Upper lobe of right lung (tissue), 1 donor: ENCODE measurements around the gene SLC4A5. TPM values are rescaled to one million over a fixed set of nuclear protein-coding genes. Genes with fewer than 3 reads are reported as not detected.
"Not testable (repeated sequence)": the region's sequence is repeated elsewhere in the genome, so short reads cannot be mapped to it uniquely, and the experiment has no call there.

Source experiments
- ATAC-seq: fragments of 200-7000 bp; cut with Tn5 transposase; one replicate; pipeline ENCODE4 v1.9.1; 2020; ENCODE audit warnings: mild to moderate bottlenecking, moderate library complexity
- DNase-seq: peaks from one replicate; pipeline ENCODE4 v3.0.0-alpha.2; 2020
- H3K27ac ChIP-seq: fragments of 200-600 bp; one replicate; pipeline ENCODE4 v1.8.0; 2022
- H3K27me3 ChIP-seq: fragments of 200-600 bp; one replicate; pipeline ENCODE4 v1.8.0; 2022; ENCODE audit warnings: mild to moderate bottlenecking
- H3K36me3 ChIP-seq: fragments of 200-600 bp; one replicate; pipeline ENCODE4 v1.8.0; 2022
- H3K4me1 ChIP-seq: fragments of 200-600 bp; one replicate; pipeline ENCODE4 v1.8.0; 2022
- H3K4me3 ChIP-seq: fragments of 200-600 bp; one replicate; pipeline ENCODE4 v1.8.0; 2022; ENCODE audit warnings: mild to moderate bottlenecking
- H3K9me3 ChIP-seq: fragments of 200-600 bp; one replicate; pipeline ENCODE4 v1.8.0; 2022
- intact Hi-C: fragments of 100-400 bp; cut with DNase I; formaldehyde crosslinking; loops from one replicate; pipeline ENCODE4 v1.11.0; 2022
- total RNA-seq: library from RNA; stranded (reverse); fragmentation: NEBNext Ultra II Directional; extraction: Animal tissue kit (Norgen Biotek cat#: 25700); gene quantifications from one replicate; pipeline ENCODE4 v1.2.1, GENCODE V29; 2021
- TF ChIP-seq, protein P1 (sequence below): fragments of 200-600 bp; IDR thresholded peaks from one replicate; pipeline ENCODE4 v1.8.0; 2022; ENCODE audit warnings: antibody characterized with exemption
- donor health status: DM: no; HTN: yes; CAD: no; lungs with severe emphysema.

The SLC4A5 gene
- total RNA-seq, 1 donor from 2014 or later: 3.2 TPM

DNA sequence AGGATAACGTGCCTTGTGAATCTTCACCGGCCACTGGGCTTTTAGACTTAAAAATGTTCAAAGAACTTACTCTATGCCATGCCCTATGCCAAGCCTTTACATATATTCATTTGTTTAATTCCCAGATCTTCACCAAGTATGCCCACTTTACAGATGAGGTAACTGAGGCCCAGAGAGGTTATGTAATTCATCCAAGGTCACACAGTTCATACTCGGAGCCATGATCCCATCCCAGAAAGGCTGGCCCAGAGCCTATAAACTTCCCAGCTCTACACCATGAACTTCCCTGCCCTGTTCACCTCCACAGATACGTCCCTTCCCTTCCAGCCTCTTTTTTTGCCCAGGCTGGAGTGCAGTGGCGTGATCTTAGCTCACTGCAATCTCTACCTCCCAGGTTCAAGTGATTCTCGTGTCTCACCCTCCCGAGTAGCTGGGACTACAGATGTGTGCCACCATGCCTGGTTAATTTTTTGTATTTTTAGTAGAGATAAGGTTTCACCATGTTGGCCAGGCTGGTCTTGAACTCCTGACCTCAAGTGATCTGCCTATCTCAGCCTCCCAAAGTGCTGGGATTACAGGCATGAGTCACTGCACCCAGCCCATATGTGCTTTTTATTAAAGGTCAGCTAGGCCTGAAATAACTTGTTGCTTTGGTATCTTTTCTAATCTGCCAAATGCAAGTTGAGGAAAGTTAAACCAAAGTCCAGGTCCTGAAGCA is 100.7 kb downstream of the SLC4A5 start:
- TF ChIP-seq, protein P1, sequence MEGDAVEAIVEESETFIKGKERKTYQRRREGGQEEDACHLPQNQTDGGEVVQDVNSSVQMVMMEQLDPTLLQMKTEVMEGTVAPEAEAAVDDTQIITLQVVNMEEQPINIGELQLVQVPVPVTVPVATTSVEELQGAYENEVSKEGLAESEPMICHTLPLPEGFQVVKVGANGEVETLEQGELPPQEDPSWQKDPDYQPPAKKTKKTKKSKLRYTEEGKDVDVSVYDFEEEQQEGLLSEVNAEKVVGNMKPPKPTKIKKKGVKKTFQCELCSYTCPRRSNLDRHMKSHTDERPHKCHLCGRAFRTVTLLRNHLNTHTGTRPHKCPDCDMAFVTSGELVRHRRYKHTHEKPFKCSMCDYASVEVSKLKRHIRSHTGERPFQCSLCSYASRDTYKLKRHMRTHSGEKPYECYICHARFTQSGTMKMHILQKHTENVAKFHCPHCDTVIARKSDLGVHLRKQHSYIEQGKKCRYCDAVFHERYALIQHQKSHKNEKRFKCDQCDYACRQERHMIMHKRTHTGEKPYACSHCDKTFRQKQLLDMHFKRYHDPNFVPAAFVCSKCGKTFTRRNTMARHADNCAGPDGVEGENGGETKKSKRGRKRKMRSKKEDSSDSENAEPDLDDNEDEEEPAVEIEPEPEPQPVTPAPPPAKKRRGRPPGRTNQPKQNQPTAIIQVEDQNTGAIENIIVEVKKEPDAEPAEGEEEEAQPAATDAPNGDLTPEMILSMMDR: no peak
- Histone ChIP-seq H3K9me3 (no peaks in the 10 kb centered on the region), H3K4me1 (no peaks in the 10 kb centered on the region), H3K27ac (no peak overlapping the region), H3K36me3 (no peaks in the 10 kb centered on the region), H3K4me3 (no peak overlapping the region), H3K27me3 (no peaks in the 10 kb centered on the region)
- ATAC-seq: no peak
- DNase-seq: no peak
- intact Hi-C loops: no loop called here

DNA sequence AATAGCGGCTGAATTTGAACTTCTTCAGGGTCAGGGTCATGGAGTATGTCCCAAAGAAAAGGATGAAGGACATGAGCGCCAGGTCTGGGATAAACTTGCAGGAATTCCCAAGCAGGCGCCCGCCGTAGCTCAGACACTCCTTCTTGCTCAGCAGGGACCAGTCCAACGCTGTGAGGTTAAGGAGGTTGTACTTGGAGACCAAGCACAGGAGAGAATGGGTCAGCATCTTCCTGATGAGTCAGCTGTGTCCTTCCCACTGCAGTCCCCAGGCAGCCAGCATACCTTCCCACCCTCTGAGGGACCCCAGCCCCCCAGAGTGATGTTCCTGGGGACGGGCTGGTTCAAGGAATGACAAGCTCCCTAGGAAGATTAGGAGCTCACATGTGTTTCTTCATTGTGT is 103.9 kb downstream of the SLC4A5 start:
- no peak for DNase-seq
- intact Hi-C loops: no loop called here
- Histone ChIP-seq H3K36me3 (no peaks in the 10 kb centered on the region), H3K27me3 (no peaks in the 10 kb centered on the region), H3K27ac (no peak overlapping the region), H3K9me3 (no peaks in the 10 kb centered on the region), H3K4me1 (no peaks in the 10 kb centered on the region), H3K4me3 (no peak overlapping the region)
- no peak for ATAC-seq
- TF ChIP-seq, protein P1: no peak

DNA sequence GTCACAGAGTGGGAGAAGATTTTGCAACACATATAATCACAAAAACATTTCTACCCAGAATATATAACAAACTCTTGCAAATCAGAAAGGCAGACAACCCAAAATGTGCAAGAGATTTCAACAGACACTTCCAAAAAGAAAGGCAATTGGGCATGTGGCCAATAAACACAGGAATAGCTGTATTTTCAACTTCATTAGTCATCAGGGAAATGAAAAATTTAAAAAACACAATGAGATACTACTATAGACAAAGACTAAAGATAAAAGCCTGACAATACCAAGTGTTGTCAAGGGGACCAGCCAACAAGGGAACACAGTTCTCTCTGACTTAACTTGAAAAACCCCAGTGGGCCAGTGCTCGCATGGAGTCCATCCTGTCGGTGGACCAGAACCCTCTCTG is 104.3 kb downstream of the SLC4A5 start:
- ATAC-seq: no peak
- H3K27me3 ChIP-seq: no peaks in the 10 kb centered on the region
- TF ChIP-seq, protein P1: no peak
- H3K36me3 ChIP-seq: no peaks in the 10 kb centered on the region
- intact Hi-C loops: no loop called here
- no peak overlapping the region for H3K4me3 ChIP-seq
- no peak for DNase-seq
- no peaks in the 10 kb centered on the region for H3K4me1 ChIP-seq
- no peak overlapping the region for H3K27ac ChIP-seq
- H3K9me3 ChIP-seq: no peaks in the 10 kb centered on the region

DNA sequence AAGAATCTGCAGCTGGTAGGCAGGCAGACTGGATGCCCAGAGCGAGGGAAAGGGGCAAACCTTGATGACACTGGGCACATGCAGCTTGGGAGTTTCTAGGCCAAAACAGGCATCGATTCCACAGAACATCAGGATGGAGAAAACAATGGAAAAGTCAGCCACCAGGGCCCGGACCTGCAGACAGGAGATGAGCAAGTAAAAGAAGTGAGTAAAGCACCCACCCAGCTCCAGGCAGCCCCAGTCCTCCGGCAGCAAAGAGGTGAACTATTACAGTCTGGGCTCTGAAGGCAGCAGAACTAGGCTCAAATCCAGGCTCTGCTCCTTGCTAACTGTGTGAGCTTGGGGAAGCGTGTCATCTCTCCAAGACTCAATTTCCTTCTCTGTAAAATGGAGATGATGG is 108.2 kb downstream of the SLC4A5 start:
- Histone ChIP-seq H3K4me3 (no peak overlapping the region), H3K27me3 (no peaks in the 10 kb centered on the region), H3K4me1 (no peaks in the 10 kb centered on the region), H3K27ac (no peak overlapping the region), H3K36me3 (no peaks in the 10 kb centered on the region), H3K9me3 (no peaks in the 10 kb centered on the region)
- TF ChIP-seq, protein P1: no peak
- intact Hi-C loops: no loop called here
- ATAC-seq (no peak), DNase-seq (no peak)

DNA sequence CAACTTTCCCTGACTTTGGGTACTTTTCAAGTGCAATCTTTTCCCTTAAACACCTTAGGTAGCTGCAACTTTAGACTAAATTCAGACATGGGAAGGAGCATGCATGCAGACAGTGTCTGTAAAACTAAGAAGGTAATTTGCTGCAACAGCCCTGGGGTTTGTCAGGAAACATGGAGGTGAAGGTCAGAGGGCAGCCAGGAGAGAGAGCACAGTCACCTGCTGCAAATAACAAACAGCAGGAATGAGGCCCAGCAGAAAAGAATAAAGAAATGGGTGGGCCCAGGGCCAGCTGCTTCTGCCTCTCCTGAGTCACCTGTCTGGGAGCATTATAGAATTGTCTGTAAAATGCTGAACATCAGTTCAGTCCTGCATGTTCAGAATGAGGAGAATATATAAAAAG is 109.6 kb downstream of the SLC4A5 start:
- no peak overlapping the region for H3K4me3 ChIP-seq
- H3K27me3 ChIP-seq: no peaks in the 10 kb centered on the region
- TF ChIP-seq, protein P1: no peak
- DNase-seq (no peak), ATAC-seq (no peak)
- no peak overlapping the region for H3K27ac ChIP-seq
- H3K9me3 ChIP-seq: no peaks in the 10 kb centered on the region
- intact Hi-C loops: no loop called here
- no peaks in the 10 kb centered on the region for H3K36me3 ChIP-seq
- no peaks in the 10 kb centered on the region for H3K4me1 ChIP-seq

DNA sequence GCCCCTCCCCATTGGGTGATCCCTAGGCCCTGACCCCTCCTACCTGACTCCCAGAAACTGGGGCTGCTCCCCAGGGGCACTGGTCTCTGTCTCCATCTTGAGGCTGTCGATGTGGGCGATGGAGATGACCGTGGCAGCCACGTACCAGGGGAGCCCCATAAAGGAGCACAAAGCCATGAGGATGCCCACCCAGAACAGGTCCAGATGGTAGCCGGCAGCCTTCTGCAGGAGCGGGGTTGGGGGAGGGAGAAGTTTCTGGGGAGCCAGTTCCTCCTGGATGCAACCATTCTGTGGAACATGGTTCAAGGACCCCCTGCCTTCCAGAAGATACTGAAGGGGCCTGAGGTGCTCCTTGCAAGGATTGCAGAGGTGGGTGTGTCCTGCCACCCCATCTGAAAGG is 110.8 kb downstream of the SLC4A5 start:
- H3K36me3 ChIP-seq: no peaks in the 10 kb centered on the region
- DNase-seq (no peak), ATAC-seq (no peak)
- H3K27ac ChIP-seq: no peak overlapping the region
- intact Hi-C loops: no loop called here
- H3K27me3 ChIP-seq: no peaks in the 10 kb centered on the region
- TF ChIP-seq, protein P1: no peak
- no peaks in the 10 kb centered on the region for H3K4me1 ChIP-seq
- H3K4me3 ChIP-seq: no peak overlapping the region
- no peaks in the 10 kb centered on the region for H3K9me3 ChIP-seq

DNA sequence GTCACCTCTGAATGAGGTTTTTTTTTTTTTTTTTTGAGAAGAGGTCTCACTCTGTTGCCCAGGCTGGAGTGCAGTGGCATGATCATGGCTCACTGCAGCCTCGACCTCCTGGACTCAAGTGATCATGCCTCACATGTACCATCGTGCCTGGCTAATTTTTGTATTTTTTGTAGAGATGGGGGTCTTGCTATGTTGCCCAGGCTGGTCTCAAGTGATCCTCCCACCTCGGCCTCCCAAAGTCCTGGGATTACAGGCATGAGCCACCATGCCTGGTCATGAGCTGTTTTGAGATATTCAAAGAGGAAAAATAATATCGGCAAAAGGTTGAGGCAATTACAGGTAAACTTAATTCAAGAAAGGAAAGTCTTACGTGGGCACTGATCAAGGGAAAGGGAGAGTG is 113.4 kb downstream of the SLC4A5 start:
- H3K4me3 ChIP-seq, H3K4me1 ChIP-seq, ATAC-seq, H3K27me3 ChIP-seq, H3K36me3 ChIP-seq, H3K9me3 ChIP-seq, H3K27ac ChIP-seq, intact Hi-C loops, DNase-seq: not testable (repeated sequence)
